GM18526 (cell line): ENCODE results near the gene DZIP1.

Source experiments
- POLR2A ChIP-seq: IDR thresholded peaks from 3 replicates; pipeline ENCODE4 v1.6.1; 2011; ENCODE audit not compliant: insufficient read length; ENCODE audit errors: extremely low read depth

Gene DZIP1

DNA sequence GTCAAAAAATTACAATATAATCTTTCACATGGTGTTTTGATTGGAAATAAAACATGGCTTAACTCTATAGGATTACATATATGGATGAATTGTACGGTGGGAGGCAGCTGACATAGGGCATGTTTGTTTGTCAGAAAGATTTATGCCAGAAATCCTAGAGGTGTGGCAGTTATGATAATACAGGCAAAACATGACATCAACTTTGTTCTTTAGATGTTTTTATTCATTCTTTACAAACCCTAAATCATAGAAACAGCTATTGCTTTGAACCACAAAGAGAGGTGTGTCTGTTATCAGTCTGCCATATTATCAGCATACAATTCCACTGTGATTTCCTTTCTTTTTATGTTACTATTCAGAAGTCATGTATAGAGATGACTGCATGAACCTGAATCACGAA lies 100.2 kb downstream of the DZIP1 start:
- no peak for TF ChIP-seq POLR2A

DNA sequence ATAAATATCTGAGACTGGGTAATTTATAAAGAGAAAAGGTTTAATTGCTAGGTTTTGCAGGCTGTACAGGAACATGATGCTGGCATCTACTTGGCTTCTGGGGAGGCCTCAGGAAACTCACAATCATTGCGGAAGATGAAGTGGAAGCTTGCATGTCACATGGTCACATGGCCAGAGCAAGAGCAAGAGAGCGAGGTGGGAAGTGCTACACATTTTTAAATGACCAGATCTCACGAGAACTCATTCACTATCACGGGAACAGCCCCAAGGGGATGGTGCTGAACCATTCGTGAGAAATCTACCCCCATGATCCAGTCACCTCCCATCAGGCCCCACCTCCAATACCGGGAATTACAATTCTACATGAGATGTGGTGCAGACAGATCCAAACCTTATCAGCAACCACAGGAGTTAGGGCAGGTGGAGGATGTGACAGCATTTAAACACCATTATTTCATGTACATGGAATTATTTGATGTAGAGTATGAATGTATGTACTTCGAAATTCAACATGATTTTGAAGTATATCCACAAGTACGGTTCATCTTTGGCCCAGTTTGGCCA lies 102.5 kb downstream of the DZIP1 start:
- TF ChIP-seq POLR2A: no peak

DNA sequence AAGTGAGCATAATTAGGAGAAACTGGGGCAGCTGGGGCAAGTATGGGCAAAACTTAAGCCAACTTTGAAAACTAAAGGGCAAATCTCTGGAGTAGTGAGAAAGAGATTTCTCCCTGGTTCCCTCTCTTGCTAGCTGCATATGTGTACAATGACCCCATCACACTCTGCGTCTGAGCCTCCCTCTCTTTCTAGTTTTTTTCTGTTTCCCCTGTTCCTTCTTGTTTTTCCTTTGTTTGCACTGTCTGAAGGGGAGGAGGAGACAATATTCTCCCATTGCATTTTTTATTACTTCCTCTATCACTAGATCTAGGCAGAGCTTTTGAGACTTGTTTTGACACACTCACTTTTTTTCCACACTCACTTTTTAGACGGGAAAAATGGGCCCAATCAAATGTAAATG lies 103.2 kb downstream of the DZIP1 start:
- TF ChIP-seq POLR2A: no peak

DNA sequence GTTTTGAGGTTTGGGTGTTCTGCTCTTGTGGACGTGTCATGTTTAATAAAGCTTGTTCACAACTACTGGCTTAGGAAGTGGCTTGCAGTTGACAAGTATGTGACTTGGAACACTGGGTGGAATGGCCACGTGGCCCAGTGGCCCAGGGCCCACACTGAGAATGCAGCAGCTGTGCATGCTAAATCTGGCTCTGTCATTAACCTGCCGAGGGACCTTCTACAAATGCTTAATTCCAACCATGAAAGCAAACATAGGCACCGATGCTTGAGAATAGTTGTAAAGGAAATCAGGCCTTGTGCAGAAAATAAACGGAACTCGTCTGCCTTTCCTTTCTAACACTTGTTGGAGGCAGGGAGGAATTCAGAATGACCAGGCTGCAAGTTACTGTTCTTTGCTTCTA lies 103.6 kb downstream of the DZIP1 start:
- TF ChIP-seq POLR2A: no peak

DNA sequence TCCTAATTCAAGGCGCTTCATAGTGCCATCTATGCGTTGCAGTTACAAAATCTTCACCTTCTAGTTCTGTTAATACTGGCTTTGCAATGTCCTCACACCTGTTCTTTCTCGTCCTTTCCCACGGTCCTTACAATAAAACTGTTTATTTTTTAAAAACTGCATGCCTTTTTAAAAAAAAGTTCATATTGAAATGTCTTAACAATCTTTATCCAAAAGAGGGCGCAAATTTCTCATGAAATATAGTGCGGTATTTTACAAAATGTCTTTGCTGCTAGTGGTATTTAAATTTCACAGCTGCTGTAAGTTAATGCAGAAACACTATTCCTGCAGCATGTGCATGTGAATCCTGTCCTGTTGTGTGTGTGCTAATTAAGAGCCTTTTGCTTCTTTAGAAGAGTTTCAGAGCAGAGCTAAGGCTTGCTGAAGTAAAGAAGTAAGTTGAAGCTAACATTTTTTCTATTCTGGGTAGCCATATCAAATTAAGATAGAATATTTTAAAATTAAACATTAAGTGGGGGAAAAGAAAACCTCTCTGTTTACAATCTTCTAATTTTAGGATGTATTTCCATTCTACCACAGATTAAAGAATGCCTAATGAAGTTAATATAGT lies 107.8 kb downstream of the DZIP1 start:
- no peak for TF ChIP-seq POLR2A

DNA sequence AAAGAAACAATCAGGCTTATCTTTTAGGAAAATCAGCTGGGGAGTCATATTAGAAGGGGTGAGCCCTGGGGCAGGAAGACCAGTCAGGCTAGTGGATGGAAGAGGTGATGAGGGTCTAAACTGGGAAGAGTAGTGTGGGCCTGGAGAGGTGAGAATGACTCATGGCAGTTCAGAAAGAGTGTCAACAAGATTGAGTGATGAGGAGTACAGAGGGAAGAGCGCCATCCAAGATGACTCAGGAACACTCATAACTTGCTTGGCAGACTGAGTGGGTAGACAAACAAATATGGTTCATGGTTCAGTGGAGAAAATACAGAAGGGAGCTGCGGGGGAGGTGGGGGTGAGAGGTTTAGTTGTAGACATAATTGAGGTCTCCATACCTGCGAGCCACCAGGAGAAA lies 109.3 kb downstream of the DZIP1 start:
- no peak for TF ChIP-seq POLR2A

DNA sequence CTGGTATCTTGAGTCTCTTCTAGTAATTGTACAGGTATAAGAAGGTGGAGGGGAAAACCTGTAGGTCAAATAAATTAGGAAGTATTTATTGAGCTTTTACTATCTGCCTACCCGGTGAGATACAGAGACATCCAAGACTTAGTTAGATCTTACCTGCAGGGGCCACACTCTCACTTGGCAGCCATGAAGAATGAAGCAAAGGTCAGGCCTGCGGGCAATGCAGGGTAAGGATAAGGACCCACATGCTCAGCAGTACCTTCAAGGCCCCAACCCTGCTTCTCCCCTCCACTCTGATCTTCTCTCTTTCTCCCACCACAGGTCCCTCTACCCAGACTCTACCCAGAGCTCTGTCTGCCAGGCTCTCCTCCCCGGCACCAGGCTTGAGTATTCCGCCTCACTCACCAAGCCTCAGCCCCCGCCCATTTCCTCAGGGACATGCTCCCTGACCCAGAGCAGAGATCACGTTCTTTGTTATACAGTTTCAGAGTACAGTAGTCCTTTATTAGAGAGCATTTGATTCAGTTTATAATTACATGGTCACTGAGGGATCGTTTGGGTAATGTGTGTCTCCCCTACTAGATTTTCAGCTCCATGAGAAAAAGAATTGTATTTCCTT lies 110.9 kb downstream of the DZIP1 start:
- TF ChIP-seq POLR2A: no peak

DNA sequence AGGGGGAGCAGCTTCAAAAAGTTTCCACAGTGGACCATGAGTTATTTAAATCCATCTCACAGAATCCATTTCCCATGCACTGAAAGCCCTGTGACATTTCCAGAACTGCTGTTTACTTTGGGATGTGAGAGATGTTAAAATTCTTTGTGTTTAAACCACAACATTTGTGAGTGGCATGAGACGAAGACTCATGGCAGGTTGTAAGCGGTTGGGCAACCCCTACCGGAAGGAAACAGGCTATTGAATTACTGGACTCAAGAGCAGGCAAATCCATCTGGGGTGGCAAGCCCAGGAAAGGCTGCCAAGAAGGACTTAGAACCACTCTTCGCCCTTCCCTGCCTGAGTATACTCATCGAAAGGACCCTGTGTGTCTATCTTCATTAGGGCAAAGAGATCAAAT lies 114.3 kb downstream of the DZIP1 start:
- TF ChIP-seq POLR2A: no peak
